Lung (tissue), 12 donors: Measurements from ENCODE around the gene ITGA8. TPM values are rescaled to one million over a fixed set of nuclear protein-coding genes. Genes with fewer than 3 reads are reported as not detected.

Experiments used
- ATAC-seq: fragments of 200-7000 bp; cut with Tn5 transposase; one replicate; pipeline ENCODE4 v1.9.1; 2020; ENCODE audit warnings: moderate number of reproducible peaks; ENCODE audit not compliant: insufficient read depth, low FRiP score
- DNase-seq, 3 donors: peaks; one replicate each; pipeline ENCODE4 v3.0.0-alpha.2; 2013 to 2017
- H3K27ac ChIP-seq, 2 donors: one replicate each; pipeline ENCODE4 v1.5.1; 2013; ENCODE audit warnings: mild to moderate bottlenecking in 2 of 2, moderate library complexity in 2 of 2, control low read depth in 1 of 2, inconsistent platforms in 1 of 2, low read depth in 1 of 2, low read length in 1 of 2
- H3K27me3 ChIP-seq, 3 donors: one replicate each; pipeline ENCODE4 v1.5.1; 2013; ENCODE audit warnings: low read length in 2 of 3; ENCODE audit not compliant: control insufficient read depth in 3 of 3, insufficient read depth in 3 of 3
- H3K36me3 ChIP-seq, 4 donors: one replicate each; pipeline ENCODE4 v1.5.1; 2013; ENCODE audit warnings: low read length in 4 of 4, mild to moderate bottlenecking in 1 of 4, moderate library complexity in 1 of 4; ENCODE audit not compliant: control insufficient read depth in 4 of 4, insufficient read depth in 4 of 4
- H3K4me1 ChIP-seq, 5 donors: one replicate each; pipeline ENCODE4 v1.5.1; 2013; ENCODE audit warnings: low read length in 5 of 5, mild to moderate bottlenecking in 2 of 5, moderate library complexity in 1 of 5; ENCODE audit not compliant: control insufficient read depth in 5 of 5, insufficient read depth in 5 of 5
- H3K4me3 ChIP-seq: one replicate; pipeline ENCODE4 v1.5.1; 2013; ENCODE audit warnings: mild to moderate bottlenecking, control low read depth, moderate library complexity
- H3K9ac ChIP-seq, 2 donors: one replicate each; pipeline ENCODE4 v1.5.1; 2013; ENCODE audit warnings: low read length in 2 of 2, control low read depth in 1 of 2; ENCODE audit not compliant: insufficient read depth in 1 of 2
- H3K9me3 ChIP-seq, 4 donors: one replicate each; pipeline ENCODE4 v1.5.1; 2013; ENCODE audit warnings: low read length in 3 of 4, mild to moderate bottlenecking in 1 of 4, moderate library complexity in 1 of 4; ENCODE audit not compliant: control insufficient read depth in 4 of 4, insufficient read depth in 3 of 4
- CTCF ChIP-seq: IDR thresholded peaks from 2 replicates; pipeline ENCODE4 v1.5.1; 2012; ENCODE audit warnings: mild to moderate bottlenecking; ENCODE audit errors: control extremely low read depth, extremely low read depth
- WGBS, 2 donors: extraction: QIAGEN DNeasy Blood & Tissue Kit; methylation state at CpG; one replicate each; pipeline ENCODE4 v1.1.7; 2013; 5-methylcytosine and 5-hydroxymethylcytosine counted together
- polyA plus RNA-seq, 2 donors: library from polyadenylated mRNA; stranded (reverse); fragments of 200-250 nt; gene quantifications; one replicate each; pipeline ENCODE4 v1.2.1, GENCODE V29; 2013
- total RNA-seq, 2 donors: library from RNA; depleted of rRNA in 1 of 2; stranded (reverse); fragments of >200 nt in 1 of 2; gene quantifications; one replicate each; pipeline ENCODE4 v1.2.1, GENCODE V29; 2014 to 2021
- donor health status: control.
- donor health status: control.
- donor health status: Bipolar disorder and iron deficiency.
- donor health status: healthy.
- donor health status: DM: yes; HTN: yes; CAD: no.

ITGA8 gene
- total and polyA plus RNA-seq, 4 donors: 3.9 to 124 (median 13.6) TPM

DNA sequence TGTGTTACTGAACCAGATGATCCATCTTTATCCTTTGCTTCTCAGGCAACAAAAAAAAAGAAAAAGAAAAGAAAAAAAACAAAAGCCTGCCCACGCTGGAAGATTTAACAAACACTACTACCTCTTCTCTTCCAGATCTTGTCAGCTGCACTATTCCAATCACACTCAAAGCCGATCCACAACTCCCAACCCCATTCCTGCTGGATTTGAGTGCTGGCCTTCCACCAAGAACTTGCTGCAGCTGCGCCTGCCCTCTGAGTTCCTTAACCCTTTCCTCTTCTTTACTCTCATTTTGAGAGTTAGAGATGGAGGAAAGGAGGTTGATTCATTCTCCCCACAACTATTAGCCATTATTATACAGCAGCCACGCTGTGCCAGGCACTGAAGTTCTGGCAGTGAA, 16.0 kb upstream of the ITGA8 start:
- WGBS, 2 donors: 40 to 55% methylated on average over 4 of the region's 4 CpGs
- peaks cover 0 to 3% (median 1%) of the 10 kb centered on the region in 4 donors for H3K9me3 ChIP-seq
- H3K4me3 ChIP-seq: no peak overlapping the region
- no peak for TF ChIP-seq CTCF
- peak overlapping the region in 1 of 2 donors; percentile 16 for H3K9ac ChIP-seq
- DNase-seq (peak; percentile 94 to 99 (median 99)), ATAC-seq (no peak)
- peaks cover 0 to 56% (median 0%) of the 10 kb centered on the region in 5 donors for H3K4me1 ChIP-seq
- H3K27ac ChIP-seq: no peak overlapping the region
- H3K27me3 ChIP-seq: no peaks in the 10 kb centered on the region
- H3K36me3 ChIP-seq: no peaks in the 10 kb centered on the region

DNA sequence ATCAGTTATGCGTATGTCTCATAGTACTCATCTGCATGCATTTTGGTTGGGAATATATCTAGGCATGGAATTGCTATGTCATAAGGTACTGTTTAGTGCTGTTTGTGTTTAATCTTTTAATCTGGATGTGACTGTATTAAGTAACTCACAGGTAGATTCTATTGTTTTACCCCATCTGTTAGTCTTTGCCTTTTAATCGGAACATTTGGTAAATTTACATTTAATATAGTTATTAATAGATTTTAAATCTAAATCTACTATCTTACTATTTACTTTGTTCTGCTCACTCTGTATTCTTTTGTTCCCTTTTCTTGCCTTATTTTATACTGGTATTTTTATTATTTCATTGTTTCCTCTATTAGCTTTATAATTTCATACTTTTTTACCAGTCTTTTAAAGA, 10.6 kb upstream of the ITGA8 start:
- no peaks in the 10 kb centered on the region for H3K27me3 ChIP-seq
- peaks cover 0 to 8% (median 2%) of the 10 kb centered on the region in 4 donors for H3K9me3 ChIP-seq
- no peak for DNase-seq
- no peak overlapping the region for H3K9ac ChIP-seq
- ATAC-seq: no peak
- peaks cover 0 to 24% (median 3%) of the 10 kb centered on the region in 5 donors for H3K4me1 ChIP-seq
- H3K27ac ChIP-seq: no peak overlapping the region
- no peak overlapping the region for H3K4me3 ChIP-seq
- 82 to 97% methylated on average over 2 of the region's 2 CpGs for WGBS, 2 donors
- no peak for TF ChIP-seq CTCF
- no peaks in the 10 kb centered on the region for H3K36me3 ChIP-seq

DNA sequence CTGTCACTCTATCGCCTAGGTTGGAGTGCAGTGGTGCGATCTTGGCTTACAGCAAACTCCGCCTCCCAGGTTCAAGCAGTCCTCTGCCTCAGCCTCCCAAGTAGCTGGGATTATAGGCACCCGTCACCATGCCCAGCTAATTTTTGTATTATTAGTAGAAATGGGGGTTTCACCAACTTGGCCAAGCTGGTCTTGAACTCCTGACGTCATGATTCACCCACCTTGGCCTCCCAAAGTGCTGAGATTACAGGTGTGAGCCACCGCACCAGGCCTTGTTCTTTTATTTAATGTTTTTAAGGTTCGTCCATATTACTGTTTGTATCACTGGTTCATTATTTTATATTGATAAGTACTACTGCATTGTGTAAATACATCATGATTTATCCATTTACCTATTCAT, 10.2 kb upstream of the ITGA8 start:
- H3K27me3 ChIP-seq: no peaks in the 10 kb centered on the region
- H3K4me3 ChIP-seq: no peak overlapping the region
- DNase-seq (no peak), ATAC-seq (no peak)
- no peak overlapping the region for H3K9ac ChIP-seq
- no peak for TF ChIP-seq CTCF
- H3K9me3 ChIP-seq: peaks cover 0 to 8% (median 2%) of the 10 kb centered on the region in 4 donors
- WGBS, 2 donors: 89 to 97% methylated on average over 7 of the region's 7 CpGs
- no peaks in the 10 kb centered on the region for H3K36me3 ChIP-seq
- H3K4me1 ChIP-seq: peaks cover 0 to 22% (median 3%) of the 10 kb centered on the region in 5 donors
- H3K27ac ChIP-seq: no peak overlapping the region

DNA sequence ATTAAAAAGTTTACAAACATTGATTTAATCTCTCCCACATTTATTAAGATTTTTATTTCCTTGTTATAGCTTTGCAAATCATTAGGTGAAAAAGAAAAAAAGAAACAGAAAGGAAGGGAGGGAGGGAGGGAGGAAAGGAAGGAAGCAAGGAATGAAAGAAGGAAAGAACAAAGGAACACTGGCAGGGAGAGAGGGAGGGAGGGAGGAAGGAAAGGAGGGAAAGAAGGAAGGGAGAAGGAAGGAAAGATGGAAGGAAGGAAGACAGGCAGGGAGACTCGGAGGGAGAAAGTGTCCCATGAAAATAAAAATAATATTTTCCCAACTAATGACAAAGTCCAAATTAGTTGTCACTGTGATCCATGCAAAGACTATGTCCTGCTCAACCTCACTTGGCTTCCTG, 6.3 kb upstream of the ITGA8 start:
- H3K36me3 ChIP-seq: no peaks in the 10 kb centered on the region
- peaks cover 0 to 27% (median 3%) of the 10 kb centered on the region in 5 donors for H3K4me1 ChIP-seq
- TF ChIP-seq CTCF: no peak
- H3K27ac ChIP-seq: no peak overlapping the region
- ATAC-seq (no peak), DNase-seq (no peak)
- no peak overlapping the region for H3K9ac ChIP-seq
- peaks cover 0 to 6% (median 0%) of the 10 kb centered on the region in 3 donors for H3K27me3 ChIP-seq
- H3K9me3 ChIP-seq: peaks cover 0 to 5% (median 2%) of the 10 kb centered on the region in 4 donors
- H3K4me3 ChIP-seq: no peak overlapping the region
- WGBS, 2 donors: 57 to 63% methylated on average over 1 of the region's 1 CpG
